Upper lobe of right lung (tissue), 1 donor: ENCODE results near the gene TRAF3IP3. TPM values are rescaled to one million over a fixed set of nuclear protein-coding genes. Genes with fewer than 3 reads are reported as not detected.

Source experiments
- ATAC-seq: fragments of 200-7000 bp; cut with Tn5 transposase; one replicate; pipeline ENCODE4 v1.9.1; 2020; ENCODE audit warnings: mild to moderate bottlenecking, moderate library complexity
- DNase-seq: peaks from one replicate; pipeline ENCODE4 v3.0.0-alpha.2; 2020
- H3K27ac ChIP-seq: fragments of 200-600 bp; one replicate; pipeline ENCODE4 v1.8.0; 2022
- H3K27me3 ChIP-seq: fragments of 200-600 bp; one replicate; pipeline ENCODE4 v1.8.0; 2022; ENCODE audit warnings: mild to moderate bottlenecking
- H3K36me3 ChIP-seq: fragments of 200-600 bp; one replicate; pipeline ENCODE4 v1.8.0; 2022
- H3K4me1 ChIP-seq: fragments of 200-600 bp; one replicate; pipeline ENCODE4 v1.8.0; 2022
- H3K4me3 ChIP-seq: fragments of 200-600 bp; one replicate; pipeline ENCODE4 v1.8.0; 2022; ENCODE audit warnings: mild to moderate bottlenecking
- H3K9me3 ChIP-seq: fragments of 200-600 bp; one replicate; pipeline ENCODE4 v1.8.0; 2022
- intact Hi-C: fragments of 100-400 bp; cut with DNase I; formaldehyde crosslinking; loops from one replicate; pipeline ENCODE4 v1.11.0; 2022
- total RNA-seq: library from RNA; stranded (reverse); fragmentation: NEBNext Ultra II Directional; extraction: Animal tissue kit (Norgen Biotek cat#: 25700); gene quantifications from one replicate; pipeline ENCODE4 v1.2.1, GENCODE V29; 2021
- TF ChIP-seq, protein P1 (sequence below): fragments of 200-600 bp; IDR thresholded peaks from one replicate; pipeline ENCODE4 v1.8.0; 2022; ENCODE audit warnings: antibody characterized with exemption
- donor health status: DM: no; HTN: yes; CAD: no; lungs with severe emphysema.

The TRAF3IP3 gene
- total RNA-seq, 1 donor from 2014 or later: 12.4 TPM

DNA sequence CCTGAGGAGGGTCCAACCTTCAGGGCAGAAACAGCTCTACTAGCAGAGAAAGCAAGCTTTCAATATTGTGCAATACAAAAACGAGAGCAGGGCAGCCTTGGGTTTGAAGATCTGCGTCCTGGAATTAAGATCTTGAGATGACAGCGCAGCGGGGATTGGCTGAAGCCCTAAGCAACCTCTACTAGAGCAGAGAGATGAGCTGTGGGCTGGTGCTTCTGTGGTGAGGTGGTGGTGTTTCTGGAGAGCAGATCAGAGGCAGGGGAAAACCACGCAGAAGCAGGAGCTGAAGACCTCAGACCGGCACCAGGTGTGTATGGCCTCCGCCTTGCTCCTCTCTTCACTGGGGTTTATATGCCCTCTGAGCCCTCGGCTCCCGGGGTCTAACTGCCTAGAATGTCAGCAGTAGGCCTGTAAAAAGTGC, 12.5 kb downstream of the TRAF3IP3 start:
- no peaks in the 10 kb centered on the region for H3K9me3 ChIP-seq
- peak overlapping the region; percentile 77 for H3K27ac ChIP-seq
- no peaks in the 10 kb centered on the region for H3K36me3 ChIP-seq
- H3K27me3 ChIP-seq: no peaks in the 10 kb centered on the region
- ATAC-seq (peak; percentile 57), DNase-seq (no peak)
- H3K4me3 ChIP-seq: peak overlapping the region; percentile 34
- peaks cover 16% of the 10 kb centered on the region for H3K4me1 ChIP-seq
- TF ChIP-seq, protein P1, sequence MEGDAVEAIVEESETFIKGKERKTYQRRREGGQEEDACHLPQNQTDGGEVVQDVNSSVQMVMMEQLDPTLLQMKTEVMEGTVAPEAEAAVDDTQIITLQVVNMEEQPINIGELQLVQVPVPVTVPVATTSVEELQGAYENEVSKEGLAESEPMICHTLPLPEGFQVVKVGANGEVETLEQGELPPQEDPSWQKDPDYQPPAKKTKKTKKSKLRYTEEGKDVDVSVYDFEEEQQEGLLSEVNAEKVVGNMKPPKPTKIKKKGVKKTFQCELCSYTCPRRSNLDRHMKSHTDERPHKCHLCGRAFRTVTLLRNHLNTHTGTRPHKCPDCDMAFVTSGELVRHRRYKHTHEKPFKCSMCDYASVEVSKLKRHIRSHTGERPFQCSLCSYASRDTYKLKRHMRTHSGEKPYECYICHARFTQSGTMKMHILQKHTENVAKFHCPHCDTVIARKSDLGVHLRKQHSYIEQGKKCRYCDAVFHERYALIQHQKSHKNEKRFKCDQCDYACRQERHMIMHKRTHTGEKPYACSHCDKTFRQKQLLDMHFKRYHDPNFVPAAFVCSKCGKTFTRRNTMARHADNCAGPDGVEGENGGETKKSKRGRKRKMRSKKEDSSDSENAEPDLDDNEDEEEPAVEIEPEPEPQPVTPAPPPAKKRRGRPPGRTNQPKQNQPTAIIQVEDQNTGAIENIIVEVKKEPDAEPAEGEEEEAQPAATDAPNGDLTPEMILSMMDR: no peak
- intact Hi-C loops: no loop called here

DNA sequence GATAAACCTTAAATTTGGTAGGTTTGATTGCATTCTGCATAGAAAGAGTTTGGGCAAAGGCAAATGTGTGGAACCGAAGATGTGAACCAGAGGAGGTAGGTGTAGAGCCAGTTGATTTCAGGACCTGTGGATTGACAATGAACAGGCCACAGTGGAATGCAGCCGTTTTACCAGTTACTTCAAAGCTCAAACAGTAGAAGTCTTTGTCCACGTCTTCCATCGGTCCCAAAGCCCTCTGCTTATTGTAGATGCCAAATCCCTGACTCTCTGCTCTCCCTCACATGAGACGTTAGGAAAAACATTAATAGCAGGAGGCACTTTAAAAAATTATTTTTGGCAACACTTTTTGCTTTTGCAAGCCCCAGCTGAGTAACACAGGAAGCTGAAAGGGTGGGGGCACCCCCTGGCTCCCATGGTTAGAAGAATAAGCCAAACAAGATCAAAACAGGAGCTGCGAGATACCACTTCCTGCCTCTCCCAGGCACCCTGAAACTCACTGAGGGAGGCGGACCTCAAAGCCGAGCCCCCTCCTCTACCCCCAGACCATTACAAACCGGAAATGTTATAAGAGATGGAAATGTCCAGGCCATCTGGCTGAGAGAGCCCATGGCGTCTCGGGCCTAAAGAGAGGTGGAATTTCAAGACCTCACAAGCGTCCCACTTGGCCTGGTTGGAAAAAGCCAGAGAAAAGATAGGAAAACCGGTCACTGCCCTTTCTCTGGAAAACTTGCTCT, 13.5 kb downstream of the TRAF3IP3 start:
- Histone ChIP-seq H3K27ac (peak overlapping the region; percentile 77), H3K9me3 (no peaks in the 10 kb centered on the region), H3K36me3 (no peaks in the 10 kb centered on the region), H3K4me1 (peaks cover 16% of the 10 kb centered on the region), H3K4me3 (peak overlapping the region; percentile 34), H3K27me3 (no peaks in the 10 kb centered on the region)
- TF ChIP-seq, protein P1: no peak
- ATAC-seq (peak; percentile 81), DNase-seq (peak; percentile 76)
- intact Hi-C loops: no loop called here

DNA sequence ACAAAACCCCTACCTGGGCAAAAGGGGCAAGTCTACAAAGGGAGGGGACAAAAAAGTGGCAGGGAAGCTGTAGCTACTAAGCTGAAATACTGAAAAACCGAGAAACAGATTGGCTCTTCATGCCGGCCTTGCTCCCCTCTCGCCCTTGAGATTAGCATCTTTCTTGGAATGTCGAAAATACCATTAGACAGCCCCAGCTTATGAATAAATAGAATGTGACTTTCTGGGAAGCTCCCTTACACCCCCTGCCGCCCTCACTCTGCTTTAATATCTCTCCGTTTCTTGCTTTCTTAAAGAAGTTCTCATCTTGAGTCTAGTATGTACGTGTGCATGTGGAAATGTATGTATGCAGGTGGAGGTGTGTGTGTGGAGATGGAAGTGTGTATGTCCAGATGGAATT, 14.1 kb downstream of the TRAF3IP3 start:
- ATAC-seq (no peak), DNase-seq (no peak)
- H3K27ac ChIP-seq: peak overlapping the region; percentile 77
- H3K4me1 ChIP-seq: peaks cover 16% of the 10 kb centered on the region
- intact Hi-C loops: no loop called here
- TF ChIP-seq, protein P1: no peak
- no peaks in the 10 kb centered on the region for H3K36me3 ChIP-seq
- H3K9me3 ChIP-seq: no peaks in the 10 kb centered on the region
- peak overlapping the region; percentile 34 for H3K4me3 ChIP-seq
- no peaks in the 10 kb centered on the region for H3K27me3 ChIP-seq

DNA sequence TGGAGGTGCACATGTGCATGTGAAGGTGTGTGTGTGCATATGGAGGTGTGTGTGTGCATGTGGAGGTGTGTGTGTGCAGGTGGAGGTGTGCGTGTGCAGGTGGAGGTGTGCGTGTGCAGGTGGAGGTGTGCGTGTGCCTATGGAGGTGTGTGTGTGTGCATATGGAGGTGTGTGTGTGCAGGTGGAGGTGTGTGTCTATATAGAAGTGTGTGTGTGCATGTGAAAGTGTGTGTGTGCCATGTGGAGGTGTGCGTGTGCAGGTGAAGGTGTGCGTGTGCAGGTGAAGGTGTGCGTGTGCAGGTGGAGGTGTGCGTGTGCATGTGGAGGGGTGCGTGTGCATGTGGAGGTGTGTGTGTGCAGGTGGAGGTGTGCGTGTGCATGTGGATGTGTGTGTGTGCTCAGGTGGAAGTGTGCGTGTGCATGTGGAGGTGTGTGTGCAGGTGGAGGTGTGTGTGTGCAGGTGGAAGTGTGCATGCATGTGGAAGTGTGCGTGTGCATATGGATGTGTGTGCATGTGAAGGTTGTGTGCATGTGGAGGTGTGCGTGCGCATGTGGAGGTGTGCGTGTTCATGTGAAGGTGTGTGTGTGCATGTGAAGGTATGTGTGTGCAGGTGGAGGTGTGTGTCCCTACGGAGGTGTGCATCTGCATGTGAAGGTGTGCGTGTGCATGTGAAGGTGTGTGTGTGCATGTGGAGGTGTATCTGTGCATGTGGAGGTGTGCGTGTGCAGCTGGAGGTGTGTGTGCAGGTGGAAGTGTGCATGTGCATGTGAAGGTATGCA, 15.0 kb downstream of the TRAF3IP3 start:
- H3K36me3 ChIP-seq: no peaks in the 10 kb centered on the region
- ATAC-seq: no peak
- TF ChIP-seq, protein P1: no peak
- peaks cover 16% of the 10 kb centered on the region for H3K4me1 ChIP-seq
- DNase-seq: no peak
- no peaks in the 10 kb centered on the region for H3K27me3 ChIP-seq
- H3K9me3 ChIP-seq: no peaks in the 10 kb centered on the region
- intact Hi-C loops: no loop called here
- no peak overlapping the region for H3K4me3 ChIP-seq
- H3K27ac ChIP-seq: no peak overlapping the region

DNA sequence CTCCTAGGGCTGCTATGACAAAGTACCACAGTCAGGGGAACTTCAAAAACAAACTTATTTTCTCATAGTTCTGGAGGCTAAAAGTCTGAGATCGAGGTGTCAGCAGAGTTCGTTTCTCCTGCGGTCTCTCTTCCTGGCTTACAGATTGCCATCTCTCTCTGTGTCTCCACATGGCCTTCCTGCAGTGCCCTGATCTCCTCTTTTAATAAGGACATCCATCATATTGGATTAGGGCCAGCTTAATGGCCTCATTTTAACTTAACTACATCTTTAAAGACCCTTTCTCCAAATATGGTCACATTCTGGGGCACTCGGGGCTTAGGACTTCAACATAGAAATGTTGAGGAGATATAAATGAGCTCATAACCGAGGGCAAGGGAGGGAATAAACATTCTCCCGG, 16.3 kb downstream of the TRAF3IP3 start:
- ATAC-seq (no peak), DNase-seq (no peak)
- TF ChIP-seq, protein P1: no peak
- intact Hi-C loops: no loop called here
- H3K27me3 ChIP-seq: no peaks in the 10 kb centered on the region
- H3K9me3 ChIP-seq: no peaks in the 10 kb centered on the region
- no peaks in the 10 kb centered on the region for H3K36me3 ChIP-seq
- H3K27ac ChIP-seq: no peak overlapping the region
- H3K4me1 ChIP-seq: peaks cover 16% of the 10 kb centered on the region
- no peak overlapping the region for H3K4me3 ChIP-seq
